HG03342 (cell line): ENCODE results near the gene CGRRF1.

Source experiments
- ATAC-seq: cut with Tn5 transposase; IDR thresholded peaks from one replicate; pipeline ENCODE4 v1.9.1; 2021; ENCODE audit warnings: mild to moderate bottlenecking, moderate library complexity; ENCODE audit not compliant: unreplicated experiment

CGRRF1 gene

DNA sequence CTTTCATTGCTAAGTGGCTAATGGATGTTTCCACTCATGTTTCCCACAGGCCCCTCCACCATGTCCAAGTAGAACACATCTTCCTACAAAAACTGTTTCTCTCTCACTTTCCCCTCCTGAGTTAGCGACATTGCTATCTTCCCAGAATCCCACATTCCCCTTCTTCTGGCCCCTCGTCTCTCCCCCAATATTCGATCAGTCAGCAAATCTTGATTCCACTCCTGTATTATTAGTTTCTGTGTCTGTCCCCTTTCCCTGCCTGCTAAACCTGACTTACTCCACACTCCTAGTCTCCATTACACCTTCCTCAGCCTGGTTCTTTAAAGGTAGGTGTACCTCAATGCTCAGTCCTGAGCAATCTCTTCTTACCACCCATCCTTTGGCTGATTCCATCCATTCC is 37.9 kb downstream of the CGRRF1 start:
- ATAC-seq, result no peak

DNA sequence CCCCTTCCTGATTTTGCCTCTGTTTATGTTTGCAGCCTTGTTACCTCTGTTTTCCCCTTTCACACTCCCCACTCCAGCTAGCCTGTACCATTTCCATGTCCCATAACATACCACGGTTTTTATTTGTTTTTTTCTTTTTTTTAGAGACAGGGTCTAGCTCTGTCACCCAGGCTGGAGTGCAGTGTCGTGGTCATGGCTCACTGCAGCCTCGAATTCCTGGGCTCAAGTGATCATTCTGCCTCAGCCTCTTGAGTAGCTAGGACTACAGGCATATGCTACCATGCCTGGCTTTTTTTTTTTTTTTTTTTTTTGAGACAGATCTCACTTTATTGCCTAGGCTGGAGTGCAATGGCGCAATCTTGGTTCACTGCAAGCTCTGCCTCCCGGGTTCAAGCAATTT is 38.8 kb downstream of the CGRRF1 start:
- ATAC-seq, result no peak

DNA sequence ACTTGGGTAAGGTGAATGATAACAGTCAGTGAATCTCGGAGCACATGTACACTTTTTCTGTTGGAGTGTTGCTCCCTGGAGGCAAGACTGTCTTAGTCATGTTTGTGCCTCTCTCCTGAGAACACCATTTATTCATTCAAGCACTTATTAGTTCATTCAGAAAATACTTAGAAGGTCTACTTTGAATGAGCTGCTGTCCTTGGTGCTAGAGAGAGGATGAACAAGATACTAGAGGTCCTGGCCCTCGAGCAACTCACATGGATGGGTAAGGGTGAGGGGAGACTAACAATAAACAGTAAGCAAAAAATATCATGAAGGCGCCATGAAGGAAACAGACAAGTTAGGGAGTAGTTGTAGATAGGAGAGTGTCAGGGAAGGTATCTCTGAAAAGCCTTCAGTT is 40.2 kb downstream of the CGRRF1 start:
- ATAC-seq, result no peak

DNA sequence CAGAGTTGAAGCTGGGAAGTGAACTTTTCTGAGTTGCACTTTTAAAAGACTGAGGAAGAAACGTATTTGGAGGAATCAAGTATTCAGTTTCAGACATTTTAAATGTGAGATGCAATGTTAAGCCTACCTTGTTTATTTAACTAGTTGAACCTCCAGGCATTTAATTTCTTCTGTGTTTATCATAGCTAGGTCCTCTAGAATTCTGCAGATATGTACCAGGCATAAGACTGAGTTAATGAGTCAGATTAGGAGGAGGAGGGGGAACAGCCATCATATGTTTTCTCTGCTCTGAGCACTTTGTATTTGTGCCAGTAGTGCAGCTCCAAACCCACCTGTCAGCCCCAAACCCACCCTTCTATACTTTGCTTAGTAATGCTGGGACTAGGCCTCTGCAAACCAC is 40.8 kb downstream of the CGRRF1 start:
- ATAC-seq, result no peak

DNA sequence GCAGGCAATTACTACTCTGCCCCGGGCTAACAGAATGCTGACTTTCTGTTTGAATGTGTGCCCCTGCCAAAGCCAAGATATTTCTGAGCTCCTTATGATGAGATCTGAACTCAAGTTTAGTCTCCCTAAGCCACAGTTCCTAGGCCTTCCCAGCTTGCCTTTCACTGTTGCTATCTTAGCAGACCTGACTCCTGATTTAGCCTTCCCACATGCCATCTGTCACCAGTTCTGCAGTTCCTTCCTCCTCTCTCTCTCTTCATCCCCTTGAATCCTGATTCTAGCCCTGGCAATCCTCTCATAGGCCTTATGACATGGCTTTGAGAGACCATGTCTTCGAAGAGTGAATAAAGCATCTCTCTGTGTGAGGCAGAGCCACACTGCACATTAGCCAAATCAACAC is 44.7 kb downstream of the CGRRF1 start:
- ATAC-seq, result no peak

DNA sequence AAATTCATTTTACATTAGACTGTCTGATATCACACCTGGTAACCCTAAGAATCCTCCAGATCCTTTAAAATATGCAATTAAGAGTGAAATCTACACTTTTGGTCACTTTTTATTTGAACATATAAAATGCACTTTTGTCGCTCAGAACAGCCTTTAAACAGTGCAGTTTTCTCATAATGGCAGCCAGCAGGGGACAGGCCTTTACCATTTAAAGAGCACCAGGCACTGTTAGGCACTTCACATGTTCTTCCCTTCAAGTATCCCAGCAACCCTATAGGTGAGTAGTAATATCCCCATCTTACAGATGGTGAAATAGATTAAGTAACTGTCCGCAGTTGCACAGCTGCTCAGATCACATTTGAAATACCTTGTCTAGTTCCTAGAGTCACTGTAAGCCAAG is 45.9 kb downstream of the CGRRF1 start:
- ATAC-seq, result no peak

DNA sequence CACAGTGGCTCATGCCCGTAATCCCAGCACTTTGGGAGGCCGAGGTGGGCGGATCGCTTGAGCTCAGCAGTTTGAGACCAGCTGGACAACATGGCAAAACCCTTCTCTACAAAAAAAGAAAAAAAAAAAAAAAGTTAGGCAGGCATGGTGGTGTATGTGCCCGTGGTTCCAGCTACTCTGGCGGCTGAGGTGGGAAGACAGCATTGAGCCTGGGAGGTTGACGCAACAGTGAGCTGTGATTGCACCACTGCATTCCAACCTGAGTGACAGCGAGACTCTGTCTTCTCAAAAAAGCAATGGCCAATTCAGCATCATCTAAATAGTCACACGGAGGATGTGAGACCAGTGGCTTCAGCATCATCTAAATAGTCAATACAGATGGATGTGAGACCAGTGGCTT is 46.8 kb downstream of the CGRRF1 start:
- ATAC-seq, result no peak

DNA sequence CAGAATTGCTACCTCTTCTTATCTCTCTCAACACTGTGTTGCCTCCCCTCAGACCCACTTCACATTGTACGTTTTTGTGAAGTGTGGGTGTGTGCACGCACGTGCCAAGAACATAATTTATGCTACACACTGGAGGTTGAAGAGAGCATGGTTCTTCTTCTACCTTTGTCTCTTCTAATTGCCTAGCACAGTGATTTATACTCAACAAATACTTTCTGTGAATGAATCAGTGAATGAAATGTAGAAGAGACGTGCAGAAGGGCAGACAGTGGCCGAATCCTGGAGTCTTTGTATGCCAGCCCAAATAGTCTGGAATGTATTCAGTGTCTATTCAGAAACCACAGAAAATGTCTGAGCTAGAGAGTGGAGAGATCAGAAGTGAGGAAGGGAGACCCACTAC is 52.6 kb downstream of the CGRRF1 start:
- no peak for ATAC-seq

DNA sequence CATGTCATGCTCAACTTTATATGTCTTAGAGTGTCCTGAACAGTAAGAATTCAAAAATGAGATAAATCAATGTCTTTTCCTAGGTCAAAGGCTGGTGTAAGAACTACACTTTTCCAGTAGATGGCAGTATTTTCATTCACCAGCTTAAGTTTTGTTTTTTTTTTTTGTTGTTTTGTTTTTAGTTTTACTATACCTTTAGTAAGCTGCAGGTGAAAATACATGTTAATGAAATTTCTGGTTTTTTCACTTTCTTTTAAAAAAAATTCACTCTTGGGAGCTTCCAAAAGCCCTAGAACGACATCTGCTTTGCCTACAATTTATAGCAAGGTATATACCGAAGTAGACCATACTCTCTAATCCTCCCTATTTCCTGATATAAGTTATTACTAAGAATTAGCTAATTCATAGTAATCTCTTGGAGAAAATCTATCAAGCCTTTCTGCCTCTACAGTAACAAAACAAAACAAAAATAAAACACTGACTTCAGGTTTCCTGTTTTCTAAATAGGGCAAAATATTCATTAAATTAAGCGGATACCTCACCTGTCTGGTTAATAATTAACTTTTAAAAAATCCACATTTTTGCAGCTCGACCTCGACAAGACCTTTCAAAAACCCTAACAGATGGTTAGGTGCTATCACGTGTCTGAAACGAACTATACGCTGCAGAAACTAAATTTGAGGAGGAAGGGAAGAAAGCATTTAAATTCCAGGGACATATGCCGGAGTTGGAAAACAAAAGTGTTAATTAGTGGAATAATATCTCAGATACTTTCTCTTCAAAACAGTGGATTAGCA is 54.6 kb downstream of the CGRRF1 start:
- ATAC-seq, result no peak

DNA sequence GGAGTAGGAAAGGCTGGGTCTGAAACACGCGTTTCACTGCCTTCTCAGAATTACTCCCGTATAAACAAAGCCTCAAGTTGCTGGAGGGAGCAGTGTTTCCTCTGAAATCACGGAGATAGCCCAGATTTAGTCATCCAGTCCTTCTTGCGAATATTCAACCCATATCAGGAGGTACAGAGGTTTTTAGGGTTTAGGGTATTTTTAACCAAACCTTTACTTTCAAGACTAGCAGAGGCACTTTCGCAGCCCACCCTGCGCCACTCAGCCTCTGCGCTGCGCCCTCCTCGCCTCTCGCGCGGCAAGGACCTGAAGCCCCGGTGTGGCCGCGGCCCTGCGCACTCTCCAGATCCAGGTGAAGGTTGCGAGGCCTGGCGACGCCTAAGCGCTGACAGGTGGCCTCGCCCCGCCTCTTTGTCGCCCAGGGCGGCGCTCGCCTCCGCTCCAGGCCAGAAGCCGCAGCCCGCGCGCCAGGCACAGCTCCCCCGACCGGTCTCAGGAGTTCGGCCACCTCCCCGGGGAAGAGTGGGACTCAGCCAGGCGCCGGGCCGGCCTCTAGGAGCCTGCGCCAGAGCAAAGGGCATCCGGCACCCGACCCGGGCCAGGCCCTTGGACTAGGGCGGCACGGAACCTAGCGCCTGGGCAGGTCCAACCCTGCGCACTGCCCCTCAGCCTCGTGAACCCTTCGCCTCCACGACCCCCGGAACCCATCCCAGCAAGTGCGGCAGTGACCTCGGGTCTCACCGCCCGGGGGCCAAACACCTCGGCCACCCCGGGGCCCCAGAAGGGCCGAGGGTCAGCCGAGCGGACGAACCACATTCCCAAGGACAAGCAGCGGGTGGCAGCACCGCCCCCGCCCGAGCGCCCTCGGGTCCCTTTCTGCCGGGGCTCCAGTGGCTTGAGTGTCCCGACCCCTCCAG is 55.4 kb downstream of the CGRRF1 start:
- peak; percentile 32 for ATAC-seq

DNA sequence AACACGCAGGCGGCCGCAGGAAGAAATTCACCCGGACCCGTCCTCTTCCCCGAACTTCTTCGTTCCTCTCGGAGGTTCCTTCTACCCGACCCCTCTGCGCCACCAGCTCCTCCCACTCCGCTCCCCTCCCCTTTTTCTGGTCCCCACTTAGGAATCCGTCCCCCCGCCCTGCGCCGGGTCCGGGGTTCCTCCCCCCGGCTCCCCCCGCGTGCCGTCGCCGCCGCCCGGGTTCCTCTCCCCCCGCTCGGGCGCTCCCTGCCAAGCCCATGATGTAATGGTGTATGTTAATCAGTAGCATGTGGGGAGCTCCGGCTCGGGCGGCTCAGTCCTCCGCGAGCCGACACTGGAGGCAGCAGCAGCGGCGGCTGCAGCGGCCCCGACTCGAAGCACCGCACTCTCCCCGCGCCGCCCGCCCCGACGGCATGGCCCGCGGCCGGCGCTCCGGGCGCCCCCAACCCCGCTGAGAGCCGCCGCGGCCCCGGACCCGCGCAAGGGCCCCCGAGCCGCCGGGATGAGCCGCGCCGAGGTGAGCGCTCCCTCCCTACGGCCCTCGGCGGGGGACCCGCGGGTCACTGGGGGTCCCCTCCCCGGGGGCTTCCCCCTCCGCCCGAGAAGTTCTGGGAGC is 56.2 kb downstream of the CGRRF1 start:
- ATAC-seq, result peak; percentile 64

DNA sequence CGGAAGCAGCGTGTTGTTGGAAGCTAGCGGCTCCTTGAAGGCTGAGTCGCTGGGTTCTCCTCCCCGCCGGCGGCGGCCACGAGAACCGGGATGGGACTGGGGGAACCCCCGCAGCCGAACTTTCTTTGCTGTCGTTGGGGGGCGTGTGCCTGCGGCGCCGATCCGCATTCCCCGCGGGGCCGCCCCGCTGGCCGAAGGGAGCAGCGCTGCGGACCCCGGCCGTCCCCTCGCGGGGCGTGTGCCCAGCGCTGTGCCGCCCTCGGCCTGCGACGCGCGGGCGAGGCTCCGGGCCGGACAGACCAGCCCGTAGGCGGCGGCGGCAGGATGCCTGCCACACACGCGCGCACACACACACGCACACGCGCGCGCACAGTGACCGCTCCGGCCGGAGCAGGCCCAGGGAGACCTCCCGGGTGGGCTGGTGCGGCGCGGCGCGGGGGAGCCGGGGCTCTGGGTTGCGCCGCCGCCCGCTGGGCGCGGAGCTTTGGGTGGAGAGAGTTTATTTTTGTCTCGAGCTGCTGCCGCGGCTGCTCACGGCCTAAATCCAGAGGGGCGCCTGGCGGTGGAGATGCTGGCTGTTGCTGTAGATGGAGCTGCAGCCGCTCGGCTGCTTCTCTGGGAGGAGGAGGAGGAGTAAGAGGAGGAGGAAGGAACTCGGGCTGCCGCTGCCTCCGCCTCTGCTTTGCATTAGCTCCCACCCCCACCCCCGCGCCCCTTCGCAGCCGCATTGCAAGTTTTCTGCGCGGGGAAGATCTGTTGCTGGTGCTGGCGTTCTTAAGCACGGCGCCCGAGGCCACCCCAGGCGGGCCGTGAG is 56.9 kb downstream of the CGRRF1 start, which contains the start of gene SAMD4A:
Gene SAMD4A (plus strand): TSS at position 719 of the 814 bp plus-strand sequence. CDS start 789 bp downstream, outside the sequence.
- ATAC-seq, result peak; percentile 25

DNA sequence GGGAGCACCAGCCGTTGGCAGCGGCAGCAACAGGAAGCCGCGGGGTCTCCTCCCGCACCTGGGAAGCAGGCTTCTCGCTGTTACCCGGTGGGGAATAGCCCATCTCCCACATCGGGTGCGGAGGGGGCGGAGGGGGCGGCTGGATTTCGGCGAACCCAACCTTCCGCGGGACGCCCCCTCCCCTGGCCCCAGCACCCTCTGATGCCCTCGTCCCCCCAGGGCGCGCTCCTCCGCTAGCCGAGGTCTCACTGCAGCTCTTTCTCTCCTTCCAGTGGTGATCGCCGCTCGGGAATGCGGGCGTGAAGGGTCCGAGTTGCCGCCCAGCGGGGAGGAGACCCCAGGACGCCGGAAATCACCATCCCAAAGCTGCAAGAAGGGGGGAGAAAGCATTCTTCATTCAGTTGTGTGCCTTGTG is 57.5 kb downstream of the CGRRF1 start:
- ATAC-seq, result no peak

DNA sequence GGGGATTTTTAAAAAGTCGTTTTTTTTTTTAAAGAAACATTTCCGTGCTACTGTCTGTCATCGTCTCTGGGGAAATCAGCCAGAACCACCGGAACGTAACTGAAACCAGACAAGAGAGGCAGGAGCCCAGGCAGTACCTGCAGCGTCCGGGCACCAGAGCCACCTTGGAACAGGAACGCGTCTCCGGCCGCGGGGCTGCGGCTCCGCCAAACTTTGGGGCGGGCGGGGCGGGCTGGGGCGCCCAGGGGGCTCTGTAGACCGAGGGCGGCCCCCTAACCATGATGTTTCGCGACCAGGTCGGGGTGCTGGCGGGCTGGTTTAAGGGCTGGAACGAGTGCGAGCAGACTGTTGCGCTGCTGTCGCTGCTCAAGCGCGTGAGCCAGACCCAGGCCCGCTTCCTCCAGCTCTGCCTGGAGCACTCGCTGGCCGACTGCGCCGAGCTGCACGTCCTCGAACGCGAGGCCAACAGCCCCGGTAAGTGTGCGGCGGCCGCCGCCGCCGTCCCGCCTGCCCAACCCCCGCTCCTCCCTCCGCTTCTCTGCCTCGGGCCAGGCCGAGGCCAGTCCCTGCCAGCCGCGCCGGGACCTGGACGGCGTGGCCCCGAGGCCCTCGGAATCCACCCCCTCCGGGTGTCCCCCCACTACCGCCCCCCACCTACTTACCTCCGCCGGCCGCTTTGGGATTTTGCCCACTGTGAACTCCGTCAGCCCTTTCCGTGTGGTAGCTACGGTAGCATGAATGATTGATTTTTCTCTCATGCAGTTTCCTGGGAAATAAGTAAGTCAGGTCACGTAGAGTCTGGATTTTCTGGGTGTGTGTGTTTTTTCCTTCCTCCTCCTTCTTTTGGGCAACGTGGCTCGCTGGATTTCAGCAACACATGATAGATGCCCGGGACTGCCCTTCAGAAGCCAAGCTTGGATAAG is 58.2 kb downstream of the CGRRF1 start:
- no peak for ATAC-seq

DNA sequence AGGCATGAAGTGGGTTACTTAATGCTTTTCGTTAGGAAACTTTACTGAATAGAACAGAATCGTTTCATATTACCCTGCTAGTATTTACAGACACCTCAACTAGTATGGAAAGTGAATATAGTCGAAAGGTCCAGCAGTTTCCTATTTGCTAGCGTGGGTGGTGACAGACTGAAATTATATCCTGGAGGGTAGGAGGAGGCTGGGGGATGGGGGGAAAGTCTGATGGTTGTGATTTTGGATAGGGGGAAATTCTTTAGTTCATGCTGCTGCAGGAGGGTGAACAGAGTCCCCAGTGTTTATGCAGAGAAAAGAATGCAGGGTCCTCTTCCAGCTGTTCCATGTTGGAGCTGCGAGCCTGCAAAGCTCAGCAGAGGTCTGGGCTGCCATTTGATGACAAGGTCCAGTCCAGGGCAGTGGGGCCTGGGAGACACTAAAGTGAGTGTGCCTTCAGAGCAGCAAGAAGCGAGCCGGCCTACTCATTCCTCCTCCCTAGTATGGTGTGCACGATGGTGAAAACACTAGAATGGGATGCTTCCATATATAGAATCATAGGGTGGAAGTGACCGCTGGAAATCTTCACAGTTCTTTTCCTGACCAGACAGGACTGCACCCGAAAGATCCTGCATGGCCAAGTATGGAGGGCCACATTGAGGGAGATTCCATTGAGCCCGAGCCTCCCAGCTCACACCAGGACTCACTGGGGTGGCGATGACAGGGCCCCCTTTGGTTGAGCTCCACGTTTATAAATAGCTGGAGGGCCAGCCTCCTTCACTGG is 59.3 kb downstream of the CGRRF1 start:
- no peak for ATAC-seq

DNA sequence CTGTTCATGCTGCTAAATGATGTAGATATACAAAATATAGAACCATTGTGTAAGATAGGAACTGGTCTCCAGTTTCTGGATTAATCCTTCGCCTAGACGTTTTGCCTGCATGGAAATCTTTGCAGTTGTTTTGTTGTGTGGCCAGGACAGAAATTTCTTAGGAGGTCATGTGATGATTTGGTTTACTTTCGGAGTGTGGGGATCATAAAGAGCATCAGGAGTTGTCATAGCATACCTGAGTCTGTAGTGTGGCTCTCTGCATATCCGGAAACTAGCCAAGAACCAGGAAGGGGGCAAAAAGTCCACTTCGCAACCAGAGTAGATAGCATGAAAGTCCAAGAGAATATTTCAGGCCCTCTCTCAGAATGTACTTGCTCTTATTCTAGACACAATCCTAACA is 60.3 kb downstream of the CGRRF1 start:
- ATAC-seq, result no peak

DNA sequence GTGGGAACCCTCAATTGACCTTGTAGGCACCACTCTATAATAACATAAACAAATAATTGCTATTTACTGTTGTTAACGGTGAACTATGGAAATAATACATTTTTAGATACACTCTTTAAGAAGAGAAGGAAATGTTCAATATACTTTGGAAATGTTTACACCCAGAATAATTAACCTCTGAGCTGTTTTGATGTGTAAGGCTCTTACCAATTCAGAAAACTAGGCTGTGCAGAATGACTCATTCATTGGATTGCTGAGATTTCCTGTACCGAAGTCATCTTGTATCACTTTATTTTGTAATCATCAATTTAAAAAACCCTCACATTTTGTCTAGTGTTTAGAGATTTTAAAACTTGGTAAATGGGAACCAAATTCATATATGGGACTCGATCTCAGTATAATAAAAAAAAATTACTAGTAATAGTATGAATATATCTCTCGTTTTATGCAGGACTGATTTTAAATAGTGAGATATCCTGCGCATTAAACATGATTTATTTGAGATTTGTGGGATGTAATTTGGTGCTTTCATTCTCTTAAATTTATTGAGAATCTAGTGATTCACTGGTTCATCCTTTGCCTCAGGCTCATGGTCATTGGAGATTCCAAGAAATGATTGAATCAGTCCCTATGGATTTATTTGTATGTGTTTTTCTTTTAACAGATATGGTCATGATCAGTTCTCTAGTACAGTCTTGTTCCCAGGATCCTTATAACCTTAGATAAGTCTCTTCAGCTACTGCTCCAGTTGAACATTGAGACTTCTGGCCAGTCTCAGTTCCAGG is 61.1 kb downstream of the CGRRF1 start:
- ATAC-seq, result no peak

DNA sequence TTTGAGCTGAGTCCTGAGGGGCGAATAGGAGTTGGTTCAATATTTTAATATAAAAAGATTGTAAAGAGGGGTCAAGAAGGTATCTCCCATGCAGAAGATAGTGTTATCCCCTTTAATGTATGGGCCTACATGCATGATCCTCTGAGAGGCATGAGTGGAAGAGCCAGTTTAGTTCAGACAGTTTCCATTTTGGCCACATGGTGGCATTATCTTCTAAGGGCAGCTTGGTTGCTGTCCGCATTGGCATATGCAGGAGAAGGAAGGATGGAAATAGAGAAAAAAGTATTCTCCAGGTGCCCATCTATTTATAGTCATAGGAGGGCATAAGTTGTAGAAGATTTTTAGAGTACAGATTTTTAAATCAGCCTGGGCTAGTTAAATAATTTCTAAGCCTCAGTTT is 62.6 kb downstream of the CGRRF1 start:
- ATAC-seq, result no peak
